K562 (cell line): ENCODE results near the gene TFAP2D. TPM values are rescaled to one million over a fixed set of nuclear protein-coding genes. Genes with fewer than 3 reads are reported as not detected.

Source experiments
- IRF2 ChIP-seq: sonication (generic); formaldehyde crosslinking; IDR thresholded peaks from 2 replicates; pipeline ENCODE4 v1.8.1; 2022; ENCODE audit warnings: mild to moderate bottlenecking, missing genetic modification reagents
- TAF1 ChIP-seq: IDR thresholded peaks from 2 replicates; pipeline ENCODE4 v1.6.1; 2011; ENCODE audit warnings: mild to moderate bottlenecking, low read length, moderate library complexity; ENCODE audit not compliant: insufficient read depth, control insufficient read depth, severe bottlenecking; ENCODE audit errors: extremely low read depth
- polyA plus RNA-seq, 8 experiments: library from polyadenylated mRNA; depleted of rRNA in 4 of 8; stranded (reverse) in 5 of 8; unstranded in 3 of 8; fragments of >200 nt; fragmentation: Nextera tagmentation in 2 of 8; fragmentation: Illumina TruSeq in 1 of 8; extraction: Ambion mirVana in 2 of 8; extraction: Trizol in 1 of 8; gene quantifications; 2 replicates each; pipeline versions ENCODE4 v1.2.1 to v1.2.3, GENCODE V29; 2011 to 2014; ENCODE audit warnings: inconsistent platforms in 1 of 8, missing spikeins in 1 of 8
- total RNA-seq, 7 experiments: library from RNA; depleted of rRNA in 6 of 7; stranded (reverse); fragments of >200 nt in 6 of 7; fragmentation: Illumina TruSeq in 2 of 7; extraction: Trizol in 2 of 7; gene quantifications; 2 replicates each; pipeline versions ENCODE4 v1.2.1 to v1.2.3, GENCODE V29; 2011 to 2021; ENCODE audit warnings: low replicate concordance in 1 of 7
- TF ChIP-seq, protein P1 (sequence below): fragments of 200-600 bp; sonication (generic); IDR thresholded peaks from one replicate; pipeline ENCODE4 v1.6.1; 2012; ENCODE audit warnings: mild to moderate bottlenecking, low read depth, low read length, inconsistent platforms
- TF ChIP-seq, protein P2 (sequence below): fragments of 450-650 bp; formaldehyde crosslinking; IDR thresholded peaks from 2 replicates; pipeline ENCODE4 v1.4.0; 2020; ENCODE audit warnings: mild to moderate bottlenecking, moderate library complexity

TFAP2D gene
- total and polyA plus RNA-seq, 9 of the 15 experiments (the other 6 are each of a cell fraction or from before 2014, with no cell fraction given), result not detected

DNA sequence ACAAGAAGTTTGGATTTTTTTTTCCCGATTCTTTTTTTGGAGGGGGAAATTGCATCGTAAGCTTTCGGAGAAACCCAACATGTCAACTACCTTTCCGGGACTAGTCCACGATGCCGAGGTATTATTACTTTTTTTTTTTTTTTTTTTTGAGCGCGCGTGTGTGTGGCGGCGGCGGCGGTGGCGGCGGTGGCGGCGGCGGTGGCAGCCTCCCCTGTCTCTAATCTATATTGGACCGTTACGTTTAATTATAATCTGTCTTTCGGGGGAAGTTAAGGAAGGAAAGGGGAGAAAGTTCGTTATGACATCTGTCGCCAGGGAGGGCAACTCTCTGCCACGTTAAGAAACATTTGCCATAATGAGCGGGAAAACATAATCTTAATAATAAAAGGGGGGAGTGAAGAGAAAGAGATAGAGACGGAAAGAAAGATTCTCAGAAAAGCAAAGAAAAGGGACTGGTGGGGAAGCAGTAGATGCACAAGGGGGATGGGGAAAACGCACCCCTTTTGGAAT is 706 bp downstream of the TFAP2D start (continued):
- TF ChIP-seq, protein P1, sequence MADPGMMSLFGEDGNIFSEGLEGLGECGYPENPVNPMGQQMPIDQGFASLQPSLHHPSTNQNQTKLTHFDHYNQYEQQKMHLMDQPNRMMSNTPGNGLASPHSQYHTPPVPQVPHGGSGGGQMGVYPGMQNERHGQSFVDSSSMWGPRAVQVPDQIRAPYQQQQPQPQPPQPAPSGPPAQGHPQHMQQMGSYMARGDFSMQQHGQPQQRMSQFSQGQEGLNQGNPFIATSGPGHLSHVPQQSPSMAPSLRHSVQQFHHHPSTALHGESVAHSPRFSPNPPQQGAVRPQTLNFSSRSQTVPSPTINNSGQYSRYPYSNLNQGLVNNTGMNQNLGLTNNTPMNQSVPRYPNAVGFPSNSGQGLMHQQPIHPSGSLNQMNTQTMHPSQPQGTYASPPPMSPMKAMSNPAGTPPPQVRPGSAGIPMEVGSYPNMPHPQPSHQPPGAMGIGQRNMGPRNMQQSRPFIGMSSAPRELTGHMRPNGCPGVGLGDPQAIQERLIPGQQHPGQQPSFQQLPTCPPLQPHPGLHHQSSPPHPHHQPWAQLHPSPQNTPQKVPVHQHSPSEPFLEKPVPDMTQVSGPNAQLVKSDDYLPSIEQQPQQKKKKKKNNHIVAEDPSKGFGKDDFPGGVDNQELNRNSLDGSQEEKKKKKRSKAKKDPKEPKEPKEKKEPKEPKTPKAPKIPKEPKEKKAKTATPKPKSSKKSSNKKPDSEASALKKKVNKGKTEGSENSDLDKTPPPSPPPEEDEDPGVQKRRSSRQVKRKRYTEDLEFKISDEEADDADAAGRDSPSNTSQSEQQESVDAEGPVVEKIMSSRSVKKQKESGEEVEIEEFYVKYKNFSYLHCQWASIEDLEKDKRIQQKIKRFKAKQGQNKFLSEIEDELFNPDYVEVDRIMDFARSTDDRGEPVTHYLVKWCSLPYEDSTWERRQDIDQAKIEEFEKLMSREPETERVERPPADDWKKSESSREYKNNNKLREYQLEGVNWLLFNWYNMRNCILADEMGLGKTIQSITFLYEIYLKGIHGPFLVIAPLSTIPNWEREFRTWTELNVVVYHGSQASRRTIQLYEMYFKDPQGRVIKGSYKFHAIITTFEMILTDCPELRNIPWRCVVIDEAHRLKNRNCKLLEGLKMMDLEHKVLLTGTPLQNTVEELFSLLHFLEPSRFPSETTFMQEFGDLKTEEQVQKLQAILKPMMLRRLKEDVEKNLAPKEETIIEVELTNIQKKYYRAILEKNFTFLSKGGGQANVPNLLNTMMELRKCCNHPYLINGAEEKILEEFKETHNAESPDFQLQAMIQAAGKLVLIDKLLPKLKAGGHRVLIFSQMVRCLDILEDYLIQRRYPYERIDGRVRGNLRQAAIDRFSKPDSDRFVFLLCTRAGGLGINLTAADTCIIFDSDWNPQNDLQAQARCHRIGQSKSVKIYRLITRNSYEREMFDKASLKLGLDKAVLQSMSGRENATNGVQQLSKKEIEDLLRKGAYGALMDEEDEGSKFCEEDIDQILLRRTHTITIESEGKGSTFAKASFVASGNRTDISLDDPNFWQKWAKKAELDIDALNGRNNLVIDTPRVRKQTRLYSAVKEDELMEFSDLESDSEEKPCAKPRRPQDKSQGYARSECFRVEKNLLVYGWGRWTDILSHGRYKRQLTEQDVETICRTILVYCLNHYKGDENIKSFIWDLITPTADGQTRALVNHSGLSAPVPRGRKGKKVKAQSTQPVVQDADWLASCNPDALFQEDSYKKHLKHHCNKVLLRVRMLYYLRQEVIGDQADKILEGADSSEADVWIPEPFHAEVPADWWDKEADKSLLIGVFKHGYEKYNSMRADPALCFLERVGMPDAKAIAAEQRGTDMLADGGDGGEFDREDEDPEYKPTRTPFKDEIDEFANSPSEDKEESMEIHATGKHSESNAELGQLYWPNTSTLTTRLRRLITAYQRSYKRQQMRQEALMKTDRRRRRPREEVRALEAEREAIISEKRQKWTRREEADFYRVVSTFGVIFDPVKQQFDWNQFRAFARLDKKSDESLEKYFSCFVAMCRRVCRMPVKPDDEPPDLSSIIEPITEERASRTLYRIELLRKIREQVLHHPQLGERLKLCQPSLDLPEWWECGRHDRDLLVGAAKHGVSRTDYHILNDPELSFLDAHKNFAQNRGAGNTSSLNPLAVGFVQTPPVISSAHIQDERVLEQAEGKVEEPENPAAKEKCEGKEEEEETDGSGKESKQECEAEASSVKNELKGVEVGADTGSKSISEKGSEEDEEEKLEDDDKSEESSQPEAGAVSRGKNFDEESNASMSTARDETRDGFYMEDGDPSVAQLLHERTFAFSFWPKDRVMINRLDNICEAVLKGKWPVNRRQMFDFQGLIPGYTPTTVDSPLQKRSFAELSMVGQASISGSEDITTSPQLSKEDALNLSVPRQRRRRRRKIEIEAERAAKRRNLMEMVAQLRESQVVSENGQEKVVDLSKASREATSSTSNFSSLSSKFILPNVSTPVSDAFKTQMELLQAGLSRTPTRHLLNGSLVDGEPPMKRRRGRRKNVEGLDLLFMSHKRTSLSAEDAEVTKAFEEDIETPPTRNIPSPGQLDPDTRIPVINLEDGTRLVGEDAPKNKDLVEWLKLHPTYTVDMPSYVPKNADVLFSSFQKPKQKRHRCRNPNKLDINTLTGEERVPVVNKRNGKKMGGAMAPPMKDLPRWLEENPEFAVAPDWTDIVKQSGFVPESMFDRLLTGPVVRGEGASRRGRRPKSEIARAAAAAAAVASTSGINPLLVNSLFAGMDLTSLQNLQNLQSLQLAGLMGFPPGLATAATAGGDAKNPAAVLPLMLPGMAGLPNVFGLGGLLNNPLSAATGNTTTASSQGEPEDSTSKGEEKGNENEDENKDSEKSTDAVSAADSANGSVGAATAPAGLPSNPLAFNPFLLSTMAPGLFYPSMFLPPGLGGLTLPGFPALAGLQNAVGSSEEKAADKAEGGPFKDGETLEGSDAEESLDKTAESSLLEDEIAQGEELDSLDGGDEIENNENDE, result no peak
- TF ChIP-seq, protein P2, sequence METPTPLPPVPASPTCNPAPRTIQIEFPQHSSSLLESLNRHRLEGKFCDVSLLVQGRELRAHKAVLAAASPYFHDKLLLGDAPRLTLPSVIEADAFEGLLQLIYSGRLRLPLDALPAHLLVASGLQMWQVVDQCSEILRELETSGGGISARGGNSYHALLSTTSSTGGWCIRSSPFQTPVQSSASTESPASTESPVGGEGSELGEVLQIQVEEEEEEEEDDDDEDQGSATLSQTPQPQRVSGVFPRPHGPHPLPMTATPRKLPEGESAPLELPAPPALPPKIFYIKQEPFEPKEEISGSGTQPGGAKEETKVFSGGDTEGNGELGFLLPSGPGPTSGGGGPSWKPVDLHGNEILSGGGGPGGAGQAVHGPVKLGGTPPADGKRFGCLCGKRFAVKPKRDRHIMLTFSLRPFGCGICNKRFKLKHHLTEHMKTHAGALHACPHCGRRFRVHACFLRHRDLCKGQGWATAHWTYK, result no peak
- TF ChIP-seq IRF2 (CRISPR knock-in tag) (no peak), TAF1 (no peak)
- TF ChIP-seq, all 486 proteins: peak for 0
